ENCODE results near the gene AGFG2. TPM values are rescaled to one million over a fixed set of nuclear protein-coding genes. Genes with fewer than 3 reads are reported as not detected.

AGFG2 gene
- total RNA-seq, 1 donor from 2014 or later, result 1.3 TPM

- TF ChIP-seq CTCF (IDR thresholded peaks at IDR 0.05; ENCODE audit: insufficient read depth, low read length, severe bottlenecking), result no peak
- Histone ChIP-seq H3K4me3 (ENCODE audit: low read depth, low read length) (no peak overlapping the region), H3K36me3 (ENCODE audit: control insufficient read depth, insufficient read depth, low read length) (no peaks in the 10 kb centered on the region), H3K27me3 (ENCODE audit: control insufficient read depth, insufficient read depth, low read length) (peaks cover 2% of the 10 kb centered on the region)
- FAIRE-seq (no peak), DNase-seq (ENCODE audit: low read depth) (no peak)
Observed at GRCh38 chr7:100591596-100591995, 52.6 kb downstream of the AGFG2 start.

- no peak for FAIRE-seq
- TF ChIP-seq CTCF (IDR thresholded peaks at IDR 0.05; ENCODE audit: insufficient read depth, low read length, severe bottlenecking), result no peak
- DNase-seq (ENCODE audit: low read depth), result no peak
- H3K27me3 ChIP-seq (ENCODE audit: control insufficient read depth, insufficient read depth, low read length), result peaks cover under 1% of the 10 kb centered on the region
- no peak overlapping the region for H3K4me3 ChIP-seq (ENCODE audit: low read depth, low read length)
- no peaks in the 10 kb centered on the region for H3K36me3 ChIP-seq (ENCODE audit: control insufficient read depth, insufficient read depth, low read length)
Observed at GRCh38 chr7:100595188-100595587, 56.2 kb downstream of the AGFG2 start.

- no peaks in the 10 kb centered on the region for H3K27me3 ChIP-seq (ENCODE audit: control insufficient read depth, insufficient read depth, low read length)
- no peaks in the 10 kb centered on the region for H3K36me3 ChIP-seq (ENCODE audit: control insufficient read depth, insufficient read depth, low read length)
- no peak overlapping the region for H3K4me3 ChIP-seq (ENCODE audit: low read depth, low read length)
- no peak for FAIRE-seq
- no peak for TF ChIP-seq CTCF (IDR thresholded peaks at IDR 0.05; ENCODE audit: insufficient read depth, low read length, severe bottlenecking)
- DNase-seq (ENCODE audit: low read depth), result no peak
Observed at GRCh38 chr7:100598425-100598824, 59.4 kb downstream of the AGFG2 start.

GRCh38 chr7:100599911-100600729 is 61.1 kb downstream of the AGFG2 start:
- no peak for FAIRE-seq

GRCh38 chr7:100600730-100601038 is 61.7 kb downstream of the AGFG2 start:
- FAIRE-seq, result no peak
- Histone ChIP-seq H3K36me3 (ENCODE audit: control insufficient read depth, insufficient read depth, low read length) (no peaks in the 10 kb centered on the region), H3K4me3 (ENCODE audit: low read depth, low read length) (no peak overlapping the region), H3K27me3 (ENCODE audit: control insufficient read depth, insufficient read depth, low read length) (no peaks in the 10 kb centered on the region)
- DNase-seq (ENCODE audit: low read depth), result no peak
- no peak for TF ChIP-seq CTCF (IDR thresholded peaks at IDR 0.05; ENCODE audit: insufficient read depth, low read length, severe bottlenecking)

More at GRCh38 chr7:100599911-100600729, 61.1 kb downstream of the AGFG2 start:
- Histone ChIP-seq H3K36me3 (ENCODE audit: control insufficient read depth, insufficient read depth, low read length) (no peaks in the 10 kb centered on the region), H3K27me3 (ENCODE audit: control insufficient read depth, insufficient read depth, low read length) (no peaks in the 10 kb centered on the region), H3K4me3 (ENCODE audit: low read depth, low read length) (no peak overlapping the region)
- TF ChIP-seq CTCF (IDR thresholded peaks at IDR 0.05; ENCODE audit: insufficient read depth, low read length, severe bottlenecking), result no peak
- DNase-seq (ENCODE audit: low read depth), result no peak

Measured in bronchial epithelial cell (primary cell).